HG03103 (cell line): Measurements from ENCODE around the gene C16orf96.

Experiments used
- ATAC-seq: cut with Tn5 transposase; IDR thresholded peaks from one replicate; pipeline ENCODE4 v1.9.1; 2021; ENCODE audit warnings: low read depth; ENCODE audit not compliant: unreplicated experiment

The C16orf96 gene

GRCh38 chr16:4597174-4597573 lies 41.0 kb downstream of the C16orf96 start:
- no peak for ATAC-seq

- no peak for ATAC-seq
Observed at GRCh38 chr16:4599037-4599436, 42.9 kb downstream of the C16orf96 start.

- ATAC-seq, result no peak
Observed at GRCh38 chr16:4599545-4599944, 43.4 kb downstream of the C16orf96 start.

GRCh38 chr16:4601036-4601863 lies 45.1 kb downstream of the C16orf96 start:
- no peak for ATAC-seq

- ATAC-seq, result no peak
Observed at GRCh38 chr16:4601864-4602186, 45.7 kb downstream of the C16orf96 start.

- no peak for ATAC-seq
Observed at GRCh38 chr16:4602331-4602730, 46.2 kb downstream of the C16orf96 start.

- ATAC-seq, result no peak
Observed at GRCh38 chr16:4603624-4604170, 47.6 kb downstream of the C16orf96 start.

GRCh38 chr16:4604401-4604800 lies 48.3 kb downstream of the C16orf96 start:
- ATAC-seq, result no peak

GRCh38 chr16:4606354-4606753 lies 50.2 kb downstream of the C16orf96 start:
- ATAC-seq, result no peak

- no peak for ATAC-seq
Observed at GRCh38 chr16:4607841-4608703, 51.9 kb downstream of the C16orf96 start.

- no peak for ATAC-seq
Observed at GRCh38 chr16:4608704-4608980, 52.5 kb downstream of the C16orf96 start.

GRCh38 chr16:4609200-4610010 lies 53.3 kb downstream of the C16orf96 start:
- no peak for ATAC-seq

- no peak for ATAC-seq
Observed at GRCh38 chr16:4610011-4611005, 54.2 kb downstream of the C16orf96 start.

GRCh38 chr16:4611337-4612021 lies 55.3 kb downstream of the C16orf96 start:
- no peak for ATAC-seq

GRCh38 chr16:4612474-4612931 lies 56.4 kb downstream of the C16orf96 start:
- no peak for ATAC-seq

GRCh38 chr16:4612977-4613635 lies 57.0 kb downstream of the C16orf96 start:
- no peak for ATAC-seq

- ATAC-seq, result no peak
Observed at GRCh38 chr16:4613636-4614570, 57.8 kb downstream of the C16orf96 start.
